Thyroid gland (tissue), 4 donors: ENCODE data around the gene KRTAP6-1. TPM values are rescaled to one million over a fixed set of nuclear protein-coding genes. Genes with fewer than 3 reads are reported as not detected.

ENCODE experiments used
- DNase-seq, 2 donors: peaks; one replicate each; pipeline ENCODE4 v3.0.0-alpha.2; 2019
- H3K27ac ChIP-seq, 3 donors: fragments of 200-600 bp; sonication (generic); 1 replicate in 2 of 3; 2 replicates in 1 of 3; pipeline ENCODE4 v1.5.1; 2016 to 2019; ENCODE audit warnings: mild to moderate bottlenecking in 1 of 3, moderate library complexity in 1 of 3
- H3K27me3 ChIP-seq: fragments of 200-600 bp; sonication (generic); one replicate; pipeline ENCODE4 v1.5.1; 2019
- H3K36me3 ChIP-seq, 2 donors: fragments of 200-600 bp; sonication (generic); one replicate each; pipeline ENCODE4 v1.5.1; 2016 to 2019
- H3K4me1 ChIP-seq, 2 donors: fragments of 200-600 bp; sonication (generic); one replicate each; pipeline ENCODE4 v1.5.1; 2017 to 2019
- H3K4me3 ChIP-seq, 3 donors: fragments of 200-600 bp; sonication (generic); replicated peaks in 1 of 3; 1 replicate in 2 of 3; 2 replicates in 1 of 3; pipeline ENCODE4 v1.5.1; 2016; ENCODE audit warnings: mild to moderate bottlenecking in 1 of 3
- H3K9me3 ChIP-seq: fragments of 200-600 bp; sonication (generic); one replicate; pipeline ENCODE4 v1.5.1; 2017
- CTCF ChIP-seq, 6 experiments: fragments of 200-600 bp in 3 of 6; fragments of 450-650 bp in 3 of 6; sonication (generic) in 3 of 6; IDR thresholded peaks; one replicate each; pipeline ENCODE4 v1.5.1; 2016 to 2019; ENCODE audit warnings: antibody characterized with exemption in 6 of 6, mild to moderate bottlenecking in 2 of 6, inconsistent platforms in 1 of 6, moderate library complexity in 1 of 6
- POLR2A ChIP-seq, 2 donors: fragments of 450-650 bp; IDR thresholded peaks; one replicate each; pipeline ENCODE4 v1.6.1; 2017; ENCODE audit warnings: antibody characterized with exemption in 2 of 2, mild to moderate bottlenecking in 2 of 2, moderate library complexity in 1 of 2
- WGBS, 2 donors: methylation state at CpG; one replicate each; pipeline ENCODE4 v1.1.5; 2017; 5-methylcytosine and 5-hydroxymethylcytosine counted together
- intact Hi-C: fragments of 100-400 bp; cut with DNase I; formaldehyde crosslinking; loops from one replicate; pipeline ENCODE4 v1.15.1; 2023
- total RNA-seq, 4 donors: library from RNA; depleted of rRNA; stranded (reverse); fragments of >200 nt; gene quantifications; one replicate each; pipeline ENCODE4 v1.2.3, GENCODE V29; 2016

The KRTAP6-1 gene
- total RNA-seq, 4 donors from 2014 or later: not detected

DNA sequence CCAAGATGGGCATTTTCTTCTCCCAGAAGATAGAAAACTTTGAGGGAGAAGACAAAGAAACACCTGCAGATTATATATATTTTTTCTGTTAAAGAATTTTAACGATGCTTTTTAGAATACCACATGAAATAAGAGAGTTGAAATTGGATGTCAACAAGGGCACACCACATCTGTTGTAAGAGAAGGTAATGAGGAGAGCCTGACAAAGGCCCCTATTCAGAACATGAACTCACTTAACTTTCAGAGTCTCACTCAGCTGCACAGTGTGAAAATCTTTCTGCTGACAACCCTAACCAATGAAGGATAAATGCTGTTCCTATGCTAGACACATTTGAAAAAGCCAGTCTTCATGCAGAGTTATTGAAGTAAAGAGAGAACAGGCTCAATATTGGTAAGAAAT lies 30.9 kb downstream of the KRTAP6-1 start:
- no peak overlapping the region for H3K27ac ChIP-seq
- WGBS, 2 donors: 70 to 79% methylated on average over 1 of the region's 1 CpG
- DNase-seq: no peak
- no peaks in the 10 kb centered on the region for H3K27me3 ChIP-seq
- no peak overlapping the region for H3K4me3 ChIP-seq
- H3K36me3 ChIP-seq: no peaks in the 10 kb centered on the region
- intact Hi-C loops: no loop called here
- no peaks in the 10 kb centered on the region for H3K9me3 ChIP-seq
- TF ChIP-seq CTCF (IDR thresholded peaks at IDR 0.05): no peak
- no peak for TF ChIP-seq POLR2A (IDR thresholded peaks at IDR 0.05)
- no peaks in the 10 kb centered on the region for H3K4me1 ChIP-seq

- Histone ChIP-seq H3K9me3 (no peaks in the 10 kb centered on the region), H3K4me3 (no peak overlapping the region), H3K36me3 (no peaks in the 10 kb centered on the region), H3K27ac (no peak overlapping the region), H3K27me3 (no peaks in the 10 kb centered on the region), H3K4me1 (no peaks in the 10 kb centered on the region)
- intact Hi-C loops: no loop called here
- TF ChIP-seq CTCF (IDR thresholded peaks at IDR 0.05): no peak
- TF ChIP-seq POLR2A (IDR thresholded peaks at IDR 0.05): no peak
- 65 to 66% methylated on average over 3 of the region's 3 CpGs for WGBS, 2 donors
- peak in 1 of 2 donors; percentile 15 for DNase-seq
Measured at GRCh38 chr21:30580132-30580531, 33.6 kb downstream of the KRTAP6-1 start.

- intact Hi-C loops: no loop called here
- H3K9me3 ChIP-seq: no peaks in the 10 kb centered on the region
- no peak for DNase-seq
- H3K4me3 ChIP-seq: no peak overlapping the region
- H3K27me3 ChIP-seq: no peaks in the 10 kb centered on the region
- TF ChIP-seq POLR2A (IDR thresholded peaks at IDR 0.05) (no peak), CTCF (IDR thresholded peaks at IDR 0.05) (no peak)
- no peak overlapping the region for H3K27ac ChIP-seq
- WGBS, 2 donors: 44 to 66% methylated on average over 1 of the region's 1 CpG
- H3K36me3 ChIP-seq: no peaks in the 10 kb centered on the region
- H3K4me1 ChIP-seq: no peaks in the 10 kb centered on the region
Measured at GRCh38 chr21:30579346-30579745, 34.4 kb downstream of the KRTAP6-1 start.

DNA sequence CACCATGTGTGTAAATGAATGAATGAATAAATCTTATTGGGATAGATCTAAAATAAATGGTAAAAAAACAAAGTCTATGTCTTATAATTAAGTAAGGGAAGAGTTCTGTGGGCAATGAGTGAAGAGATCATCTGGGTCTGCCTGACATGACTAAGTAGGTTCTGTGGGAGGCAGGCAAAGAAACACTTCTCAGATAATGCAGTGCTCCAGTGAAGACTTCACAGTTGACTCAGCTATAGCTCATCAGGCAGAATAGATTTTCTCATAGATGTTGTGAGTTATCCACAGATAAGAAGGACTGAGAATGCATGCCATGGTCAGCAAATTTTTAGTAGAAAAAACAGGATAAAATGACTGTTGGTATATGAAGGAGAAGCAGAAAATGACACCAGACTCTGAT lies 36.0 kb downstream of the KRTAP6-1 start:
- no peak for DNase-seq
- no peak overlapping the region for H3K27ac ChIP-seq
- no peaks in the 10 kb centered on the region for H3K9me3 ChIP-seq
- no peaks in the 10 kb centered on the region for H3K36me3 ChIP-seq
- H3K4me1 ChIP-seq: no peaks in the 10 kb centered on the region
- no peak for TF ChIP-seq POLR2A (IDR thresholded peaks at IDR 0.05)
- no peak for TF ChIP-seq CTCF (IDR thresholded peaks at IDR 0.05)
- intact Hi-C loops: no loop called here
- H3K27me3 ChIP-seq: no peaks in the 10 kb centered on the region
- H3K4me3 ChIP-seq: no peak overlapping the region

- Histone ChIP-seq H3K9me3 (no peaks in the 10 kb centered on the region), H3K27ac (no peak overlapping the region), H3K4me3 (no peak overlapping the region), H3K36me3 (no peaks in the 10 kb centered on the region), H3K4me1 (no peaks in the 10 kb centered on the region), H3K27me3 (no peaks in the 10 kb centered on the region)
- DNase-seq: no peak
- TF ChIP-seq POLR2A (IDR thresholded peaks at IDR 0.05) (no peak), CTCF (IDR thresholded peaks at IDR 0.05) (no peak)
- intact Hi-C loops: no loop called here
Measured at GRCh38 chr21:30567617-30568016, 46.1 kb downstream of the KRTAP6-1 start.
